MG63 (cell line): ENCODE measurements around the gene DNAH5. TPM values are rescaled to one million over a fixed set of nuclear protein-coding genes. Genes with fewer than 3 reads are reported as not detected.

Experiments used
- total RNA-seq: library from RNA; depleted of rRNA; stranded (reverse); fragments of >200 nt; shearing (Covaris generic); gene quantifications from 2 replicates; pipeline ENCODE4 v1.2.3, GENCODE V29; 2014; ENCODE audit warnings: low replicate concordance; rRNA removed

The DNAH5 gene
- total RNA-seq, 1 experiment from 2014 or later = 1.6 TPM

Other genes starting within 250 kb of the DNAH5 start
- 123 and 124 TPM in 2 replicates for gene TRIO, start 198.7 kb upstream of the DNAH5 start, total RNA-seq